PC-9 (cell line): ENCODE data around the gene DDX39A.

Experiments used
- EZH2 ChIP-seq: fragments of 200-600 bp; sonication (generic); IDR thresholded peaks from 2 replicates; pipeline ENCODE4 v1.8.0; 2017; ENCODE audit warnings: antibody characterized with exemption, low read depth
- TF ChIP-seq, protein P1 (sequence below): fragments of 200-600 bp; sonication (generic); conservative IDR thresholded peaks from 2 replicates; pipeline ENCODE4 v1.6.1; 2017; ENCODE audit warnings: mixed run types, antibody characterized with exemption, mild to moderate bottlenecking, moderate library complexity

DNA sequence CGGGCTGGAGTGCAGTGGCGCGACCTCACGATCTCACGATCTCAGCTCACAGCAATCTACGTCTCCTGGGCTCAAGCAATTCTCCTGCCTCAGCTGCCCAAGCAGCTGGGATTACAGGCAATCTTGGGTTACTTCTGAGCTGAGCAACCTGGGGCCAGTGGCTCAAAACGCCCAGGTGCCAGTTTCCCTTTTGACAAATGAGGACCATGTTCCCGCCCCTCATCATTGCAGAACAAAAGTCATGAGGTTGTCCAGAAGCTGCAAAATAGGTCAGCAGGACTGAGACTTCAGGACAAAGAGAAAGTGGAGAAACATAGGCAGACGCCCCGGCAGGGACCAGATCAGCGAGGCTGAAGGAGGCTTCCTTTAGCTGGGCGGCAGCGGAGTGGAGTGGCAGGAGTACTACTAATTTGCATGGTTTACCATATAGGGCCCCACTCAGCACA, 41.2 kb downstream of the DDX39A start:
- TF ChIP-seq, protein P1, sequence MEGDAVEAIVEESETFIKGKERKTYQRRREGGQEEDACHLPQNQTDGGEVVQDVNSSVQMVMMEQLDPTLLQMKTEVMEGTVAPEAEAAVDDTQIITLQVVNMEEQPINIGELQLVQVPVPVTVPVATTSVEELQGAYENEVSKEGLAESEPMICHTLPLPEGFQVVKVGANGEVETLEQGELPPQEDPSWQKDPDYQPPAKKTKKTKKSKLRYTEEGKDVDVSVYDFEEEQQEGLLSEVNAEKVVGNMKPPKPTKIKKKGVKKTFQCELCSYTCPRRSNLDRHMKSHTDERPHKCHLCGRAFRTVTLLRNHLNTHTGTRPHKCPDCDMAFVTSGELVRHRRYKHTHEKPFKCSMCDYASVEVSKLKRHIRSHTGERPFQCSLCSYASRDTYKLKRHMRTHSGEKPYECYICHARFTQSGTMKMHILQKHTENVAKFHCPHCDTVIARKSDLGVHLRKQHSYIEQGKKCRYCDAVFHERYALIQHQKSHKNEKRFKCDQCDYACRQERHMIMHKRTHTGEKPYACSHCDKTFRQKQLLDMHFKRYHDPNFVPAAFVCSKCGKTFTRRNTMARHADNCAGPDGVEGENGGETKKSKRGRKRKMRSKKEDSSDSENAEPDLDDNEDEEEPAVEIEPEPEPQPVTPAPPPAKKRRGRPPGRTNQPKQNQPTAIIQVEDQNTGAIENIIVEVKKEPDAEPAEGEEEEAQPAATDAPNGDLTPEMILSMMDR, result no peak
- no peak for TF ChIP-seq EZH2
